Dedifferentiated amniotic fluid mesenchymal stem cell (primary cell): ENCODE results near the gene NAPA.

Source experiments
- DNase-seq: peaks from one replicate; pipeline ENCODE4 v3.0.0-alpha.2; 2016; ENCODE audit errors: extremely low spot score

Gene NAPA

GRCh38 chr19:47521473-47522180 lies 6.8 kb upstream of the NAPA start:
- DNase-seq = no peak

- no peak for DNase-seq
Observed at GRCh38 chr19:47520839-47521238, 6.0 kb upstream of the NAPA start.

GRCh38 chr19:47520343-47520806 lies 5.5 kb upstream of the NAPA start:
- no peak for DNase-seq

- DNase-seq = no peak
Observed at GRCh38 chr19:47518854-47519253, 4.0 kb upstream of the NAPA start.

GRCh38 chr19:47518139-47518538 lies 3.3 kb upstream of the NAPA start:
- DNase-seq = no peak

GRCh38 chr19:47514151-47514868 lies 553 bp downstream of the NAPA start:
- no peak for DNase-seq

- DNase-seq = no peak
Observed at GRCh38 chr19:47512948-47513319, 1.9 kb downstream of the NAPA start.

- no peak for DNase-seq
Observed at GRCh38 chr19:47512183-47512947, 2.5 kb downstream of the NAPA start.

- DNase-seq = no peak
Observed at GRCh38 chr19:47511681-47512080, 3.2 kb downstream of the NAPA start.

GRCh38 chr19:47511128-47511517 lies 3.7 kb downstream of the NAPA start:
- no peak for DNase-seq

- DNase-seq = no peak
Observed at GRCh38 chr19:47510516-47511127, 4.2 kb downstream of the NAPA start.

- no peak for DNase-seq
Observed at GRCh38 chr19:47509973-47510372, 4.9 kb downstream of the NAPA start.

- DNase-seq = no peak
Observed at GRCh38 chr19:47509170-47509847, 5.6 kb downstream of the NAPA start.

- DNase-seq = no peak
Observed at GRCh38 chr19:47508721-47509120, 6.1 kb downstream of the NAPA start.

- no peak for DNase-seq
Observed at GRCh38 chr19:47507924-47508553, 6.8 kb downstream of the NAPA start.

- DNase-seq = no peak
Observed at GRCh38 chr19:47507012-47507411, 7.9 kb downstream of the NAPA start.

- DNase-seq = no peak
Observed at GRCh38 chr19:47506459-47506858, 8.4 kb downstream of the NAPA start.

GRCh38 chr19:47505506-47505905 lies 9.4 kb downstream of the NAPA start:
- DNase-seq = no peak

- DNase-seq = no peak
Observed at GRCh38 chr19:47503826-47504150, 11.1 kb downstream of the NAPA start.

- DNase-seq = no peak
Observed at GRCh38 chr19:47503130-47503825, 11.6 kb downstream of the NAPA start.
